Endothelial cell of umbilical vein (primary cell): Measurements from ENCODE around the gene ARHGDIB. TPM values are rescaled to one million over a fixed set of nuclear protein-coding genes. Genes with fewer than 3 reads are reported as not detected.

Experiments used
- BruUV-seq: library from RNA; stranded (reverse); fragments of 400-500 nt; replicated peaks from 2 replicates; lab custom pipeline; 2021; lab: Mats Ljungman, UMichigan
- CTCF ChIA-PET: fragments of 300-600, 350-600 bp; sonication (Branson Sonifier 250); formaldehyde crosslinking; loops from one replicate; lab custom pipeline; 2021; ENCODE audit warnings: antibody characterized with exemption, inconsistent platforms; lab: Charles Lee
- POLR2A ChIA-PET: fragments of 300-600, 350-600 bp; sonication (Branson Sonifier 250); formaldehyde crosslinking; loops from one replicate; lab custom pipeline; 2021; ENCODE audit warnings: antibody characterized with exemption, inconsistent platforms; lab: Charles Lee
- DNase-seq: peaks from one replicate; pipeline ENCODE4 v3.0.0-alpha.2; 2011; ENCODE audit warnings: low read depth, low spot score
- FAIRE-seq: peaks from 2 replicates; lab custom pipeline; 2011; peaks lifted over from hg19 to GRCh38; lab: Jason Lieb, UNC
- H2AFZ ChIP-seq: 2 replicates; pipeline ENCODE4 v1.6.0; 2012; ENCODE audit warnings: low read depth, low read length, control low read depth, inconsistent platforms
- H3K27ac ChIP-seq: 2 replicates; pipeline ENCODE4 v1.5.1; 2011; ENCODE audit warnings: low read depth, mild to moderate bottlenecking, control low read depth, low read length, moderate library complexity; ENCODE audit not compliant: insufficient read depth
- H3K27me3 ChIP-seq, 2 experiments: 2 replicates each; pipeline versions ENCODE4 v1.6.0 to v1.6.1; 2011; ENCODE audit warnings: low read length in 2 of 2, mixed read lengths in 1 of 2; ENCODE audit not compliant: control insufficient read depth in 2 of 2, insufficient read depth in 2 of 2
- H3K36me3 ChIP-seq, 2 experiments: 2 replicates in 1 of 2; 3 replicates in 1 of 2; pipeline ENCODE4 v1.5.1; 2011; ENCODE audit warnings: low read length in 2 of 2, mild to moderate bottlenecking in 1 of 2, moderate library complexity in 1 of 2; ENCODE audit not compliant: control insufficient read depth in 2 of 2, insufficient read depth in 2 of 2; ENCODE audit errors: extremely low read depth in 1 of 2
- H3K4me1 ChIP-seq: 3 replicates; pipeline ENCODE4 v1.5.1; 2011; ENCODE audit warnings: mild to moderate bottlenecking, low read length; ENCODE audit not compliant: control insufficient read depth, insufficient read depth; ENCODE audit errors: extremely low read depth
- H3K4me2 ChIP-seq: 2 replicates; pipeline ENCODE4 v1.6.1; 2011; ENCODE audit warnings: low read length, control low read depth, mixed read lengths; ENCODE audit not compliant: insufficient read depth
- H3K4me3 ChIP-seq, 3 experiments: fragments of 200-600 bp in 1 of 3; sonication (generic), shearing (Covaris generic) in 1 of 3; replicated peaks in 1 of 3; 2 replicates each; pipeline ENCODE4 v1.5.1; 2011 to 2016; ENCODE audit warnings: control low read depth in 3 of 3, low read length in 3 of 3, mild to moderate bottlenecking in 2 of 3, inconsistent platforms in 1 of 3, low read depth in 1 of 3, moderate library complexity in 1 of 3; ENCODE audit not compliant: insufficient read depth in 1 of 3
- H3K79me2 ChIP-seq: 2 replicates; pipeline ENCODE4 v1.6.0; 2012; ENCODE audit warnings: low read length, inconsistent platforms; ENCODE audit not compliant: control insufficient read depth, insufficient read depth
- H3K9ac ChIP-seq: replicated peaks from 2 replicates; pipeline ENCODE3; 2011; ENCODE audit warnings: low read length, control low read depth; ENCODE audit not compliant: insufficient read depth; ENCODE audit errors: extremely low read depth
- H3K9me1 ChIP-seq: replicated peaks from 3 replicates; pipeline ENCODE4 v1.6.0; 2011; ENCODE audit warnings: mild to moderate bottlenecking, low read length; ENCODE audit not compliant: control insufficient read depth, insufficient read depth; ENCODE audit errors: extremely low read depth
- H3K9me3 ChIP-seq: replicated peaks from 2 replicates; pipeline ENCODE4 v1.5.1; 2012; ENCODE audit warnings: low read length, inconsistent platforms; ENCODE audit not compliant: control insufficient read depth, insufficient read depth
- H4K20me1 ChIP-seq: replicated peaks from 2 replicates; pipeline ENCODE3; 2011; ENCODE audit warnings: mild to moderate bottlenecking, low read length; ENCODE audit not compliant: control insufficient read depth, insufficient read depth; ENCODE audit errors: extremely low read depth
- EZH2 ChIP-seq: IDR thresholded peaks from 2 replicates; pipeline ENCODE4 v1.6.1; 2012; ENCODE audit warnings: borderline replicate concordance, low read depth, mild to moderate bottlenecking, moderate library complexity, low read length, inconsistent platforms; ENCODE audit not compliant: severe bottlenecking
- FOS ChIP-seq: IDR thresholded peaks from 2 replicates; pipeline ENCODE4 v1.6.1; 2011; ENCODE audit warnings: mild to moderate bottlenecking, low read length, moderate library complexity, borderline replicate concordance; ENCODE audit not compliant: insufficient read depth
- GATA2 ChIP-seq: IDR thresholded peaks from 2 replicates; pipeline ENCODE4 v1.7.0; 2011; ENCODE audit warnings: low read depth, mild to moderate bottlenecking, moderate library complexity, mixed read lengths, low read length; ENCODE audit not compliant: insufficient read length, insufficient read depth
- JUN ChIP-seq: IDR thresholded peaks from 2 replicates; pipeline ENCODE4 v1.6.1; 2011; ENCODE audit warnings: borderline replicate concordance, low read depth; ENCODE audit not compliant: insufficient read length, insufficient read depth
- MYC ChIP-seq: IDR thresholded peaks from one replicate; pipeline ENCODE4 v1.6.1; 2011; ENCODE audit warnings: mild to moderate bottlenecking, low read depth, low read length
- POLR2A ChIP-seq: IDR thresholded peaks from 2 replicates; pipeline ENCODE4 v1.6.1; 2012; ENCODE audit warnings: low read depth, mild to moderate bottlenecking, control low read depth, low read length
- POLR2AphosphoS5 ChIP-seq: IDR thresholded peaks from 2 replicates; pipeline ENCODE4 v1.6.1; 2012; ENCODE audit warnings: low read depth, mild to moderate bottlenecking, control low read depth, low read length, moderate library complexity; ENCODE audit not compliant: insufficient read depth
- dilution Hi-C: fragments of 300-500 bp; cut with MboI; formaldehyde crosslinking; loops from one replicate; pipeline ENCODE4 v1.15.0; 2019; ENCODE audit warnings: low sequenced_read_pairs; ENCODE audit not compliant: extremely low pct_ligation_motif_present
- intact Hi-C: fragments of 100-400 bp; cut with micrococcal nuclease; formaldehyde crosslinking; loops from one replicate; pipeline ENCODE4 v1.10.0; 2022
- polyA plus RNA-seq, 4 experiments: library from polyadenylated mRNA; depleted of rRNA in 3 of 4; stranded (reverse) in 3 of 4; unstranded in 1 of 4; fragments of >200 nt; gene quantifications; 2 replicates each; pipeline versions ENCODE4 v1.2.1 to v1.2.3, GENCODE V29; 2011 to 2012; ENCODE audit warnings: missing spikeins in 1 of 4
- total RNA-seq: library from RNA; stranded (reverse); gene quantifications from 2 replicates; pipeline ENCODE4 v1.2.3, GENCODE V29; 2021
- TF ChIP-seq, protein P1 (sequence below): IDR thresholded peaks from 2 replicates; pipeline ENCODE4 v1.6.1; 2011; ENCODE audit not compliant: insufficient read depth, insufficient read length
- TF ChIP-seq, protein P2 (sequence below), 2 donors: IDR thresholded peaks; 1 replicate in 1 of 2; 2 replicates in 1 of 2; pipeline ENCODE4 v1.5.1; 2011; ENCODE audit warnings: low read length in 2 of 2, mild to moderate bottlenecking in 2 of 2, moderate library complexity in 2 of 2, control low read depth in 1 of 2, inconsistent platforms in 1 of 2, low read depth in 1 of 2; ENCODE audit not compliant: insufficient read depth in 1 of 2; ENCODE audit errors: extremely low read depth in 1 of 2

ARHGDIB gene
- total and polyA plus RNA-seq, 2 donors (not counting 3 experiments of a cell fraction or from before 2014, with no cell fraction given), result 483 to 1,200 TPM

DNA sequence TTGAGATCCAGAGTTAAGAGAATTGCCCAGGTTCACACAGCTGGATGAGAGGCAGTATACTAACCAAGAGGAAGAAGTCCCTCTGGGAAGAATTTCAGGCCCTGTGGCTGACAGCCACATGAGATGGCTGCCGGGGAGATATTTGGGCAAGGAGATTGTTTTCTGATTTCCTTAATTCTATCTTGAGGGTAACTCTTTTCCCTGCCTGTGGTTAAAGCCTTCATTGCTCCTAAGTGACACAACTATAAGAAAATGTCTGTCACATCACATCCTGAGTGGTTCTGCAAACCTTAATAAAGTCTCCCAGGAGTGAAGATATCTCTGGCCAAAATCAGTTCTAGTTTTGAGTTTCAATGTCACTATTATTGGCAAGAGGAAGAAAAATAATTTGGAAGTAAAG lies 9.6 kb downstream of the ARHGDIB start:
- Histone ChIP-seq H3K9ac (peak overlapping the region; percentile 75), H3K36me3 (peaks cover 10 to 21% of the 10 kb centered on the region in 2 experiments), H3K27me3 (no peaks in the 10 kb centered on the region), H4K20me1 (no peaks in the 10 kb centered on the region), H3K27ac (peak overlapping the region; percentile 94), H3K9me1 (no peaks in the 10 kb centered on the region), H3K79me2 (peaks cover 77% of the 10 kb centered on the region), H3K4me1 (peaks cover 84% of the 10 kb centered on the region), H3K9me3 (no peaks in the 10 kb centered on the region), H2AFZ (no peak overlapping the region), H3K4me2 (peak overlapping the region; percentile 56), H3K4me3 (peak overlapping the region in 1 of 3 experiments; percentile 6)
- ChIA-PET CTCF (interaction anchor here (0.8 to 0.9 kb wide), 3 partner anchors 14 to 106 kb away, joined by 3 read pairs; partner anchors contain the start of gene ERP27), POLR2A (interaction anchor here (0.6 kb wide), 1 partner anchor 66 kb away, joined by 3 read pairs; no protein-coding TSS in a partner anchor)
- intact Hi-C loops (loop anchor here (1.0 to 10.0 kb wide), 9 partner anchors 9 to 697 kb away; partner anchors contain the start of genes ARHGDIB, C12orf60, MGP and WBP11), dilution Hi-C loops (loop anchor here (10.0 kb wide), 1 partner anchor 117 kb away; no protein-coding TSS in a partner anchor)
- TF ChIP-seq, protein P1, sequence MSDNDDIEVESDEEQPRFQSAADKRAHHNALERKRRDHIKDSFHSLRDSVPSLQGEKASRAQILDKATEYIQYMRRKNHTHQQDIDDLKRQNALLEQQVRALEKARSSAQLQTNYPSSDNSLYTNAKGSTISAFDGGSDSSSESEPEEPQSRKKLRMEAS, result no peak
- no peak for TF ChIP-seq MYC
- TF ChIP-seq, protein P2, sequence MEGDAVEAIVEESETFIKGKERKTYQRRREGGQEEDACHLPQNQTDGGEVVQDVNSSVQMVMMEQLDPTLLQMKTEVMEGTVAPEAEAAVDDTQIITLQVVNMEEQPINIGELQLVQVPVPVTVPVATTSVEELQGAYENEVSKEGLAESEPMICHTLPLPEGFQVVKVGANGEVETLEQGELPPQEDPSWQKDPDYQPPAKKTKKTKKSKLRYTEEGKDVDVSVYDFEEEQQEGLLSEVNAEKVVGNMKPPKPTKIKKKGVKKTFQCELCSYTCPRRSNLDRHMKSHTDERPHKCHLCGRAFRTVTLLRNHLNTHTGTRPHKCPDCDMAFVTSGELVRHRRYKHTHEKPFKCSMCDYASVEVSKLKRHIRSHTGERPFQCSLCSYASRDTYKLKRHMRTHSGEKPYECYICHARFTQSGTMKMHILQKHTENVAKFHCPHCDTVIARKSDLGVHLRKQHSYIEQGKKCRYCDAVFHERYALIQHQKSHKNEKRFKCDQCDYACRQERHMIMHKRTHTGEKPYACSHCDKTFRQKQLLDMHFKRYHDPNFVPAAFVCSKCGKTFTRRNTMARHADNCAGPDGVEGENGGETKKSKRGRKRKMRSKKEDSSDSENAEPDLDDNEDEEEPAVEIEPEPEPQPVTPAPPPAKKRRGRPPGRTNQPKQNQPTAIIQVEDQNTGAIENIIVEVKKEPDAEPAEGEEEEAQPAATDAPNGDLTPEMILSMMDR (IDR thresholded peaks at IDR 0.05; ENCODE audit: extremely low read depth in 1 of 2, insufficient read depth in 1 of 2, low read depth in 1 of 2, low read length in 2 of 2), result no peak
- TF ChIP-seq POLR2AphosphoS5, result no peak
- no peak for TF ChIP-seq GATA2
- no peak for TF ChIP-seq JUN
- TF ChIP-seq EZH2, result no peak
- TF ChIP-seq FOS, result no peak
- no peak for TF ChIP-seq POLR2A
- TSS peak; percentile 8 for BruUV-seq
- no peak for FAIRE-seq
- no peak for DNase-seq
